B cell (primary cell): Measurements from ENCODE around the gene NUP42. TPM values are rescaled to one million over a fixed set of nuclear protein-coding genes. Genes with fewer than 3 reads are reported as not detected.

ENCODE experiments used
- ATAC-seq: fragments of 200-7000 bp; cut with Tn5 transposase; one replicate; pipeline ENCODE4 v1.10.0; 2021; ENCODE audit warnings: low read depth, mild to moderate bottlenecking, moderate number of reproducible peaks, moderate library complexity
- CTCF ChIA-PET: fragments of 350-600 bp; sonication (Branson Sonifier 250); formaldehyde crosslinking; loops from one replicate; lab custom pipeline; 2021; ENCODE audit warnings: antibody characterized with exemption, inconsistent platforms; lab: Charles Lee
- POLR2A ChIA-PET: fragments of 350-600 bp; sonication (Branson Sonifier 250); formaldehyde crosslinking; loops from one replicate; lab custom pipeline; 2021; ENCODE audit warnings: antibody characterized with exemption; lab: Charles Lee
- DNase-seq: peaks from one replicate; pipeline ENCODE4 v3.0.0; 2013
- H2AFZ ChIP-seq: 2 replicates; pipeline ENCODE4 v1.6.1; 2012; ENCODE audit warnings: mild to moderate bottlenecking, low read depth, low read length; ENCODE audit not compliant: insufficient read depth, poor library complexity, severe bottlenecking
- H3K27ac ChIP-seq, 2 donors: 1 replicate in 1 of 2; 2 replicates in 1 of 2; pipeline ENCODE4 v1.5.1; 2012 to 2013; ENCODE audit warnings: low read length in 2 of 2, mild to moderate bottlenecking in 2 of 2, moderate library complexity in 1 of 2
- H3K27me3 ChIP-seq, 4 experiments: fragments of 200-600 bp in 1 of 4; sonication (generic) in 1 of 4; replicated peaks in 1 of 4; 1 replicate in 2 of 4; 2 replicates in 2 of 4; pipeline versions ENCODE4 v1.6.1 to v1.7.0; 2013 to 2016; ENCODE audit warnings: low read length in 3 of 4, mild to moderate bottlenecking in 2 of 4, mixed read lengths in 1 of 4, moderate library complexity in 1 of 4; ENCODE audit not compliant: insufficient read depth in 4 of 4, control insufficient read depth in 3 of 4; ENCODE audit errors: control extremely low read depth in 1 of 4
- H3K36me3 ChIP-seq, 2 experiments: replicated peaks in 1 of 2; 1 replicate in 1 of 2; 2 replicates in 1 of 2; pipeline versions ENCODE4 v1.6.1 to v1.7.1; 2013; ENCODE audit warnings: low read length in 1 of 2; ENCODE audit not compliant: insufficient read depth in 2 of 2, control insufficient read depth in 1 of 2; ENCODE audit errors: control extremely low read depth in 1 of 2, extremely low read depth in 1 of 2
- H3K4me1 ChIP-seq, 2 donors: fragments of 200-600 bp in 1 of 2; sonication (generic) in 1 of 2; 1 replicate in 1 of 2; 2 replicates in 1 of 2; pipeline versions ENCODE4 v1.5.1 to v1.6.1; 2013 to 2017; ENCODE audit warnings: low read length in 2 of 2; ENCODE audit not compliant: control insufficient read depth in 2 of 2, insufficient read depth in 2 of 2
- H3K4me2 ChIP-seq: replicated peaks from 2 replicates; pipeline ENCODE3; 2012; ENCODE audit warnings: mild to moderate bottlenecking, low read depth, low read length; ENCODE audit not compliant: poor library complexity, severe bottlenecking
- H3K4me3 ChIP-seq, 5 experiments: fragments of 200-600 bp in 1 of 5; sonication (generic) in 1 of 5; 1 replicate in 3 of 5; 2 replicates in 2 of 5; pipeline versions ENCODE4 v1.5.1 to v1.7.0; 2011 to 2016; ENCODE audit warnings: low read length in 4 of 5, mild to moderate bottlenecking in 4 of 5, low read depth in 2 of 5, control low read depth in 1 of 5, moderate library complexity in 1 of 5; ENCODE audit not compliant: insufficient read depth in 1 of 5; ENCODE audit errors: control extremely low read depth in 1 of 5, extremely low read depth in 1 of 5
- H3K79me2 ChIP-seq: fragments of 200-600 bp; sonication (generic); one replicate; pipeline ENCODE4 v1.6.0; 2016; ENCODE audit warnings: low read length; ENCODE audit not compliant: control insufficient read depth, insufficient read depth
- H3K9ac ChIP-seq: fragments of 200-600 bp; sonication (generic); 2 replicates; pipeline ENCODE4 v1.6.1; 2017; ENCODE audit warnings: mild to moderate bottlenecking, low read length, moderate library complexity
- H3K9me3 ChIP-seq, 3 donors: one replicate each; pipeline versions ENCODE4 v1.6.1 to v1.7.1; 2013; ENCODE audit warnings: low read length in 2 of 3; ENCODE audit not compliant: control insufficient read depth in 2 of 3, insufficient read depth in 1 of 3; ENCODE audit errors: control extremely low read depth in 1 of 3
- H4K20me1 ChIP-seq: 2 replicates; pipeline ENCODE4 v1.6.0; 2012; ENCODE audit warnings: mild to moderate bottlenecking, low read length; ENCODE audit not compliant: insufficient read depth, control insufficient read depth, poor library complexity, severe bottlenecking
- H3K27ac Mint-ChIP-seq: one replicate; pipeline ENCODE4 v1.8.0; 2021; ENCODE audit warnings: mixed read lengths
- H3K27me3 Mint-ChIP-seq: one replicate; pipeline ENCODE4 v1.8.0; 2021; ENCODE audit warnings: mixed read lengths
- H3K4me1 Mint-ChIP-seq: one replicate; pipeline ENCODE4 v1.8.0; 2021; ENCODE audit warnings: mixed read lengths
- H3K4me3 Mint-ChIP-seq: one replicate; pipeline ENCODE4 v1.8.0; 2021; ENCODE audit warnings: mixed read lengths
- H3K9me3 Mint-ChIP-seq: one replicate; pipeline ENCODE4 v1.8.0; 2022; ENCODE audit warnings: mixed read lengths; ENCODE audit not compliant: insufficient read depth
- CTCF ChIP-seq: fragments of 200-600 bp; IDR thresholded peaks from one replicate; pipeline ENCODE4 v1.8.0; 2022; ENCODE audit warnings: antibody characterized with exemption, mild to moderate bottlenecking
- EZH2 ChIP-seq: IDR thresholded peaks from 2 replicates; pipeline ENCODE4 v1.6.1; 2012; ENCODE audit warnings: borderline replicate concordance, low read depth, mild to moderate bottlenecking, moderate library complexity, low read length; ENCODE audit not compliant: insufficient read depth, poor library complexity, severe bottlenecking
- WGBS: methylation state at CpG from one replicate; pipeline ENCODE4 v1.1.5; 2013; ENCODE audit warnings: missing lambda C conversion rate; ENCODE audit not compliant: insufficient coverage; 5-methylcytosine and 5-hydroxymethylcytosine counted together
- intact Hi-C: fragments of 100-400 bp; cut with micrococcal nuclease; formaldehyde crosslinking; loops from one replicate; pipeline ENCODE4 v1.10.0; 2022
- polyA plus RNA-seq: library from polyadenylated mRNA; depleted of rRNA; stranded (reverse); fragments of >200 nt; gene quantifications from 2 replicates; pipeline ENCODE4 v1.2.3, GENCODE V29; 2012
- total RNA-seq, 2 donors: library from RNA; stranded (reverse); fragments of 120-200 nt in 1 of 2; gene quantifications; 1 replicate in 1 of 2; 2 replicates in 1 of 2; pipeline versions ENCODE4 v1.2.3 to v1.2.4, GENCODE V29; 2013 to 2022

The NUP42 gene
- total and polyA plus RNA-seq, 2 donors (not counting 1 experiment from before 2014, with no cell fraction given): 38.1 to 49.2 TPM

DNA sequence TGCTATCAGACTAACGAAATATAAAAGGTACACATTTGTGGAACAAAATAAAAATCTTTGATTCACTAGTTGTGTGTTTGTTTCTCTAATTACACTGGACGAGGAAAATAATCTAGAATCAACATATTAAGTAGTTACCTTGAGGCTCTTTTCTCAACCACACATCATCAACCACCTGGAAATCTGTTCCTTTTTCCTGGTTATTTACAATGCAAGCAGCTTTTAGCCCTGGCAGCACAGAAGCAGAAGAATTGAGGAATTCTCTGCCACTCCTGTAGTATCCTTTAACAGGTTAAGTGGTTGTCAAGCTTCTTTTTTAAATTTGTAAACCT, 23.7 kb downstream of the NUP42 start:
- TF ChIP-seq CTCF: no peak
- ChIA-PET CTCF (no interaction called here), POLR2A (no interaction called here)
- Histone ChIP-seq H4K20me1 (no peaks in the 10 kb centered on the region), H3K27me3 (peaks cover 0 to 3% (median 0%) of the 10 kb centered on the region in 4 experiments), H3K9ac (peak overlapping the region; percentile 27), H3K36me3 (peaks cover 7 to 12% of the 10 kb centered on the region in 2 experiments), H3K27ac (no peak overlapping the region), H2AFZ (peak overlapping the region; percentile 45), H3K9me3 (peaks cover 0 to 6% (median 0%) of the 10 kb centered on the region in 3 donors), H3K79me2 (no peaks in the 10 kb centered on the region), H3K4me1 (no peaks in the 10 kb centered on the region), H3K4me2 (peak overlapping the region; percentile 53), H3K4me3 (peak overlapping the region in 3 of 5 experiments; percentile 24 to 30 (median 28))
- Mint-ChIP-seq H3K9me3 (no peaks in the 10 kb centered on the region), H3K27me3 (peaks cover 10% of the 10 kb centered on the region), H3K4me1 (peaks cover 5% of the 10 kb centered on the region), H3K4me3 (peak overlapping the region; percentile 60), H3K27ac (no peak overlapping the region)
- WGBS: no CpG with 5 or more reads among the region's 2 CpGs
- intact Hi-C loops: no loop called here
- ATAC-seq: no peak
- DNase-seq: no peak

DNA sequence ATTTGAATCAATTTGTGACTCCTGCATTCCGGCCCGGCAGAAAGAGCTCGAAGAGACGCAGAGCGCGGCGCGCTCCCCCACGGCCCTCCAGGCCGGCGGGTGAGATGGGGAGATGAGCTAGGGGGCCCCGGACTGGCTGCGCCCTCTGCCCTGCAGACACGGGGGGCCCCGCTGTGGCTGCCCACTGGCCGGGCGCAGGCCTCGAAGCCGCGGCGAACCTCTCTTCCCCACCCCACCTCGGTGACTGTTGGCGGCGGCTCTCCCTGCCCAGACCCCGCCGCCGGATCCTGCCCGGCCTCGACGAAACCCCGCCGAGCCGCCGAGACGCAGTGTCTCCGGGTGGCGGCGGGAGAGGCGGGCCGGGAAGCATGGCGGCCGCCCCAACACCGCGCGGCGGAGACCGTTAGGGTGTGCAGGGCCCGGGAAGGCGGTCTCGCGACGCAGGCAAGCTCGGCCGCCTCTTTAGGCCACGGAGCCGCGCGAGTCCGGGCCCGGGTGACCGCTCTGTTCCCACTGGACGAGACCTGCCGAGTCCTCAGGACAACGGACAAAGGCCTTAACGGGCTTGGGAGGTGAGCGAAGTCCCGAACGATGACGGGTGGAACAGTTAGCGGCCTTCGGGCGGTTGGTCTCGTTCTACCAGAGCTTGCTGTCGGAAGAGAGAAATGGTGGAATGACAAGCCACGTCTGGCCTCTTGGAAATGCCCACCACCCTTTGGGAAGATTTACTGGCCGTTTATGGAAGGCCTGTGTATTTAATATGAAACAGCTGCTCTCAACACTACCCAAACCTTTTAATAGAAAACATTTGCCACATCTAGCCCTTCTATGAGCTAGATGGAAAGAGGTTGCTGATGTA, 24.3 kb downstream of the NUP42 start:
- TF ChIP-seq CTCF (no peak), EZH2 (no peak)
- H3K4me2 ChIP-seq: peak overlapping the region; percentile 53
- peak overlapping the region; percentile 60 for H3K4me3 Mint-ChIP-seq

More for the DNA sequence above, 24.3 kb downstream of the NUP42 start:
- Histone ChIP-seq H3K36me3 (peaks cover 4 to 8% of the 10 kb centered on the region in 2 experiments), H3K4me1 (no peaks in the 10 kb centered on the region), H3K4me3 (peak overlapping the region in 3 of 5 experiments; percentile 24 to 30 (median 28)), H3K9ac (peak overlapping the region; percentile 27), H3K27me3 (peaks cover 0 to 3% (median 0%) of the 10 kb centered on the region in 4 experiments), H3K9me3 (peaks cover 0 to 6% (median 0%) of the 10 kb centered on the region in 3 donors), H3K27ac (no peak overlapping the region), H4K20me1 (no peaks in the 10 kb centered on the region), H2AFZ (peak overlapping the region; percentile 45), H3K79me2 (no peaks in the 10 kb centered on the region)
- Mint-ChIP-seq H3K27ac (no peak overlapping the region), H3K9me3 (no peaks in the 10 kb centered on the region), H3K4me1 (peaks cover 5% of the 10 kb centered on the region), H3K27me3 (peaks cover 15% of the 10 kb centered on the region)
- intact Hi-C loops: no loop called here
- ATAC-seq (no peak), DNase-seq (peak; percentile 21)
- WGBS: 36% methylated on average over 70 of the region's 76 CpGs
- ChIA-PET POLR2A (no interaction called here), CTCF (no interaction called here)
